ENCODE measurements around the gene ZNF839. TPM values are rescaled to one million over a fixed set of nuclear protein-coding genes. Genes with fewer than 3 reads are reported as not detected.

The ZNF839 gene
- total and polyA plus RNA-seq, 2 experiments from 2014 or later: 7.9 to 10.0 TPM

GRCh38 chr14:102342238-102342637, 22.7 kb downstream of the ZNF839 start:
- Mint-ChIP-seq H3K27ac (no peak overlapping the region), H3K27me3 (ENCODE audit: insufficient read depth, low read depth, poor library complexity) (peaks cover 5% of the 10 kb centered on the region)
- TF ChIP-seq NANOG (IDR thresholded peaks at IDR 0.05; ENCODE audit: borderline replicate concordance) (no peak), CTCF (conservative IDR thresholded peaks at IDR 0.05; ENCODE audit: low read depth in 2 of 2) (no peak), POLR2AphosphoS5 (IDR thresholded peaks at IDR 0.05; ENCODE audit: low read depth) (no peak), ZNF114 (CRISPR knock-in tag; IDR thresholded peaks at IDR 0.05) (no peak), ZNF462 (CRISPR knock-in tag; IDR thresholded peaks at IDR 0.05) (no peak), REST (IDR thresholded peaks at IDR 0.05; ENCODE audit: unreplicated experiment) (no peak), CREB1 (CRISPR knock-in tag; IDR thresholded peaks at IDR 0.05; ENCODE audit: low read depth) (no peak), ETS1 (IDR thresholded peaks at IDR 0.05) (no peak), ZNF331 (CRISPR knock-in tag; IDR thresholded peaks at IDR 0.05; ENCODE audit: low read depth) (no peak), STAT1 (IDR thresholded peaks at IDR 0.05; ENCODE audit: unreplicated experiment) (no peak), JUNB (IDR thresholded peaks at IDR 0.05; ENCODE audit: unreplicated experiment) (no peak), EZH2phosphoT487 (IDR thresholded peaks at IDR 0.05; ENCODE audit: unreplicated experiment) (no peak), EZH2 (IDR thresholded peaks at IDR 0.05; ENCODE audit: low read depth, unreplicated experiment) (no peak)

More at GRCh38 chr14:102342238-102342637, 22.7 kb downstream of the ZNF839 start:
- no peak overlapping the region for H3K4me3 Mint-ChIP-seq
- no peak for ATAC-seq
- Histone ChIP-seq H3F3A (replicated peaks; ENCODE audit: low read depth) (no peaks in the 10 kb centered on the region), H3K36me3 (ENCODE audit: insufficient read depth) (no peaks in the 10 kb centered on the region; the same call in 1 of the 2 replicates), H3K79me2 (replicated peaks; ENCODE audit: insufficient read depth) (no peaks in the 10 kb centered on the region), H4K20me1 (replicated peaks; ENCODE audit: insufficient read depth) (no peaks in the 10 kb centered on the region), H3K27ac (ENCODE audit: low read depth) (no peak overlapping the region), H3K27me3 (ENCODE audit: insufficient read depth) (no peaks in the 10 kb centered on the region), H3K4me2 (no peak overlapping the region), H3K9me2 (ENCODE audit: insufficient read depth) (no peaks in the 10 kb centered on the region), H2AFZ (no peak overlapping the region), H3K4me3 (no peak overlapping the region), H3K4me1 (ENCODE audit: insufficient read depth) (no peaks in the 10 kb centered on the region)
- no peaks in the 10 kb centered on the region for H3K9me3 Mint-ChIP-seq
- peaks cover 5% of the 10 kb centered on the region for H3K4me1 Mint-ChIP-seq
- H3K36me3 Mint-ChIP-seq (ENCODE audit: low read depth): peaks cover 44% of the 10 kb centered on the region
- no peak for DNase-seq (ENCODE audit: low spot score)

All from GM23338 (cell line).